GM23338 (cell line): Measurements from ENCODE around the gene EEF1A1.

Source experiments
- CTCF ChIP-seq, 2 experiments: fragments of 200-600 bp in 1 of 2; sonication (generic) in 1 of 2; conservative IDR thresholded peaks; 2 replicates each; pipeline versions ENCODE4 v1.5.1 to v1.6.1; 2016 to 2017; ENCODE audit warnings: antibody characterized with exemption in 2 of 2, low read depth in 2 of 2, mild to moderate bottlenecking in 2 of 2, moderate library complexity in 1 of 2
- EZH2phosphoT487 ChIP-seq: fragments of 200-600 bp; sonication (generic); IDR thresholded peaks from one replicate; pipeline ENCODE4 v1.8.1; 2018; ENCODE audit warnings: antibody characterized with exemption; ENCODE audit not compliant: unreplicated experiment
- POLR2AphosphoS5 ChIP-seq: IDR thresholded peaks from 2 replicates; pipeline ENCODE4 v1.6.1; 2016; ENCODE audit warnings: antibody characterized with exemption, low read depth
- ZNF114 ChIP-seq: fragments of 250-450 bp; sonication (Bioruptor Pico); IDR thresholded peaks from 2 replicates; pipeline ENCODE4 v1.5.0; 2020; ENCODE audit warnings: mild to moderate bottlenecking, moderate library complexity

GRCh38 chr6:73565767-73566485 lies 45.1 kb upstream of the EEF1A1 start:
- no peak for TF ChIP-seq CTCF (conservative IDR thresholded peaks at IDR 0.05; ENCODE audit: low read depth in 2 of 2)
- 0 out of 2 replicates have a peak, but pooled peaks have one; percentile 16 for TF ChIP-seq POLR2AphosphoS5
- TF ChIP-seq EZH2phosphoT487 = no peak
- no peak for TF ChIP-seq ZNF114 (CRISPR knock-in tag)
